Midbrain (tissue), 1 donor: ENCODE results near the gene TRIM31.

ENCODE experiments used
- DNase-seq: peaks from one replicate; lab custom pipeline; 2025; lab: John Stamatoyannopoulos, UW

The TRIM31 gene, protein sequence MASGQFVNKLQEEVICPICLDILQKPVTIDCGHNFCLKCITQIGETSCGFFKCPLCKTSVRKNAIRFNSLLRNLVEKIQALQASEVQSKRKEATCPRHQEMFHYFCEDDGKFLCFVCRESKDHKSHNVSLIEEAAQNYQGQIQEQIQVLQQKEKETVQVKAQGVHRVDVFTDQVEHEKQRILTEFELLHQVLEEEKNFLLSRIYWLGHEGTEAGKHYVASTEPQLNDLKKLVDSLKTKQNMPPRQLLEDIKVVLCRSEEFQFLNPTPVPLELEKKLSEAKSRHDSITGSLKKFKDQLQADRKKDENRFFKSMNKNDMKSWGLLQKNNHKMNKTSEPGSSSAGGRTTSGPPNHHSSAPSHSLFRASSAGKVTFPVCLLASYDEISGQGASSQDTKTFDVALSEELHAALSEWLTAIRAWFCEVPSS

GRCh38 chr6:30113003-30113759 is at the start of gene TRIM31:
Gene TRIM31 (minus strand): TSS chr6:30113090. CDS start chr6:30112805, 285 bp downstream.
- no peak for DNase-seq

DNA sequence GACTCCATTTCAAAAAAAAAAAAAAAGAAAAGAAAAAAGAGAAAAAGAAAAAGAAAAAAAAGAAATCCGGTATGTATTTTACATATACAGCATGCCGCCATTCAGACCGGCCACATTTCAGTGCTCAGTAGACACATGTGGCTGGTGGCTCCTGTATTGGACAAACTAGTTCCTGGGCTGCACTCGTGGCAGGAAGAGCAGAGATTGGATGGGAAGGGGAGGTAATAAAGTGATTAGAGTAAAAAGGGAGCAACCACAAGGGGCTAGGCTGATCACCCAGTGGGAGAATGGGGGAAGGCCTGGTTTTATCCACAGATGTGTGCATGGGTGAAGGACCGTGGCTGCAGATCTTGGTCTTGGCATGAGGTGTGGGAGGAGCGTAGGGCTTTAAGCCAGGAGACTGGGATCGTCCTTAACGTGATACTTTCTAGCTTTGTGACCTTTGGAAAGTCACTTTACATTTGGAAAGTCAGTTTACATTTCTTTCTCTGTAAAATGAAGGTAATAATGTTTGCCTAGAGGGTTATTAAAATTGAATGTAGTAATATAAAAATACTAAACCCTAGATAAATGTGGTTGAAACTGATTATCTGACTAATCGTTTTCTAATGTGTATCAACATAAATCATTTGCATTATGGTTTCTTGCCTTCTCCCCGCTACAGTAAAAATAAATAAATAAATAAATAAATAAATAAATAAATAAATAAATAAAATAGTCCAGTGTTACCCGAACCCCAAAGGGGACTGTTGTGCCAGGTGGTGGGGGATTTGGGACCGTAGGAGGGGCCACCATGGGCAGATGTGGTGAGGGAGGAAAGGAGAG is 49.6 kb upstream of the TRIM31 start:
- DNase-seq: no peak

DNA sequence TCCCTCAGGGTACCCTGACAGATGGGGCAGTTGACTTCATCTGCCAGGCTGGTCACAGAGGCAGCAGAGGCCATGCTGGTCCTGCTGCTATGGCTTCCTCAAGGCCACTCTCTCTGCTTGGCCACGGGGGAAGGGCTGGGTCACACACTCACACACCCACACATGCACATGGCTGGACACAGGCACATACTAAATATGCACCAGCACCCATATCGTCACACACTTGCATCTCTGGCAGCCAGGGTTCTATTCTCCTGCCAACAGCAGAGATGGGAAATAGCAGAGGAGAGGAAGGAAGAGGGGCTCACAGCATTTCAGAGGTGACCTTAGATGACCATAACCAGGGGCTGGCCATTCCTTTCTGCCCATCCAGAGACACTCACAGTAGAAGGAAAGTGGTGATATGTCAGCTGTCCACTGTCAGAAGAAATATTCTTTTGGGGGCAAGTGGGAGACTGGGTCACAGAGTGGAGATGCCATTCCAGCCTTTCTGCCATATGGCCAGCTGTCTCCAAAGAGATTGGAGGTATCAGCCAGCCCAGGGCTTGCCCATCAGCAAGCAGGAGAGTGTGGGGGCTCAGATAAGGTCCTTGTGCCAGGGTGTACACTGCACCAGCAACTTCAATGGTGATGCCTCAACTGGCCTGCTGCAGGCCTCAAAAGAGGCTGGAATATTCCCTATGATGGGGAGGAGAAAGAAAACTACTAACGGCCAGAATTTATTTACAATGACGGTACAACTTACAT is 48.1 kb upstream of the TRIM31 start, which contains the start of gene TRIM10:
TRIM10 (minus strand) TSS at position 427 of the 747 bp plus-strand sequence; CDS start at position 74, 353 bp downstream.
- no peak for DNase-seq

GRCh38 chr6:30160008-30160784 is 47.3 kb upstream of the TRIM31 start:
- no peak for DNase-seq

DNA sequence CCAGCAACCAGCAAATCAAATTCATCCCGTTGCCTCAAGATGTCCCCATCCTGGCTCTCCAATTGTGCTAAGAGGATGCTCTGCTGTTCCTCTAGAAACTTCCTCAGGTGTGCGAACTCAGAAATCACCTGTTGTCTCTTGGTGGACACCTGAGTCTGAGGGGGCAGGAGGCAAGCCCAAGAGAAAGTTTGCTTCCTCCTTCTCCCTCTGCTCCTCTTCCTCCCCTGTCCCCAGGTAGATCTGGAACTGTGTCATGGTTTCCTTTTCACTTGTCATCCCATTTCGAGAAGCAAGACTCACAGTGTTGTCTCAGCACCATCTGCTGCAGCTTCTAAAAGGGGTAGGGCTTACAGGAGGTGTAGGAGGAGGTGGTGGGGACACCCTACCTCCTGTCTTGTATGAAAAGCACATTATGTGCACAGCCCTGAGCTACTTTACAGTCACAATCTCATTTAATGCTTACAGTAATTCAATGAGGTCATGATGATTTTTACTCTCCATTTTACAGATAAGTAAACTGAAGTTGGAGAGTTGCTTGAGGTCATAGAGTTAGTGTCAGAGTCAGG is 45.7 kb upstream of the TRIM31 start:
- DNase-seq: no peak

DNA sequence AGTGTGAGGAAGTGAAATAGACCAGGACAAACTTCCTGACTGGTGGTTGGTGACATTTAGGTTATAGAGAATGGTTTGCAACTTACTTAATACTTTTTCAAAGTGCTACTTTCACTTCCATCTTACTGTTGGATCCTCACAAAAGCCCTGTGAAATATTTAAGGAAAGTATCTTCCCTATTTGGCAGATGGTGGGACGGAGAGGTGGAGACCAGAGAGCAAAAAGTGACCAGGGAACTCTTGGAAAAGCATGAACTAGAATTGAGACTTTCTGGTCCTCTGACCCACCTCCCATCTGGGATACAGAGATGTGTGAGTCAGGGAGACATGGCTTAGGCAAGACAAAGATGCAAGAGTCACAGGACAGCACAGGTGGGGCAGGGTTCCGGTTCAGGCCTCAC is 45.1 kb upstream of the TRIM31 start:
- no peak for DNase-seq

- no peak for DNase-seq
These were observed 44.7 kb upstream of the TRIM31 start for GRCh38 chr6:30157581-30157980.

DNA sequence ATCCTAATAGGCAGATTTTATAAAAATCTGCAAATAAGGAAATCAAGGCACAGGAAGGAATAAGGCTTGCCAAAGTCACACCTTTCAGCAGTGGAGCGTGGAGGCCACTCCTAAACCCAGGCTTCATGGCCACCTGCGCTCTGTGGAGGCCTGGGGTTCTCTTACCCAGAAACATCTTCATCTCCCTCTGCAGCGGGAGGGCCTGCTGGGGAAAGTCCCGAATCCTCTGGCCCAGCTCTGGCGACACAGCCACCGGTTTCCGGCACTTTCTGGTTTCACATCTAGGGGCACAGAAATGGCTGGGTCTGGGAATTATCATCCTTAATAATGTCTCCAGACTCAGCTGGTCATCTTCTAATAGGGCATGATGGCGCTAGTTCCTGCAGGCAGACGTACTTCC is 43.9 kb upstream of the TRIM31 start:
- no peak for DNase-seq

GRCh38 chr6:30156262-30156599 is 43.3 kb upstream of the TRIM31 start:
- DNase-seq: no peak

- DNase-seq: no peak
These were observed 42.8 kb upstream of the TRIM31 start for GRCh38 chr6:30155520-30156261.

GRCh38 chr6:30154709-30155519 is 42.0 kb upstream of the TRIM31 start:
- no peak for DNase-seq

GRCh38 chr6:30154061-30154460 is 41.2 kb upstream of the TRIM31 start:
- no peak for DNase-seq

DNA sequence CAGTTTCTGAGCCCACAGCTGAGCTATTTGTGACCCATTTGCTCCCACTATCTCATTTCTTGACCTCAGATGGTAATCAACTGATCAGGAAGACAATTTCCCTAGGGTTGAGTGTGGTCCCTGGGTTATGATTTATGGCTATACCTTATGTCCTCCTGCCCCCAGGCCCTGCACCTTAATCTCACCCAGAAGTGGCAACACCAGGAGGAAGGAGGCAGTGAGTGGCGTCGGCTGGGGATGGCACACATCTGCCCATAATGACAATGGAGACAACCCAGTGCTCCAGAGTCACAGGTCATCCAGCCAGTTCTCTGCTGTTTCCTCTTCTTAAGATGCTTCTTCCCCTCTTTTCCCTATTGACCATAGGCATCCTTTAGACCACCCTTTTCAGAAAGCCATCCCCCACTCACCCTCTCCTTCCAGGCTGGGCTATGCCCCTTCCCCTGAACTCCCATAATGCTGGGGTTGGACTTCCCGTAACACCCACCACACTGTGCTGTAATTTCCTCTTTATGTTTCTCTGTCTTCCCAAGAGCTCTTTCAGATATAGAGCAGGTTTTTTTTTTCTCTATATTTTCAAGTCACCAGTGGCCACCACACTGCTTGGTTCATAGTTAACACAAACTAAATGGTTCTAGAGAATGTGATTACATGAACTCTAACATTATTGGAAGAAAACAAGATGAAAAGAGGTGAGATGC is 40.2 kb upstream of the TRIM31 start:
- DNase-seq: no peak

GRCh38 chr6:30152016-30152673 is 39.3 kb upstream of the TRIM31 start:
- no peak for DNase-seq

GRCh38 chr6:30151580-30151979 is 38.7 kb upstream of the TRIM31 start:
- no peak for DNase-seq

DNA sequence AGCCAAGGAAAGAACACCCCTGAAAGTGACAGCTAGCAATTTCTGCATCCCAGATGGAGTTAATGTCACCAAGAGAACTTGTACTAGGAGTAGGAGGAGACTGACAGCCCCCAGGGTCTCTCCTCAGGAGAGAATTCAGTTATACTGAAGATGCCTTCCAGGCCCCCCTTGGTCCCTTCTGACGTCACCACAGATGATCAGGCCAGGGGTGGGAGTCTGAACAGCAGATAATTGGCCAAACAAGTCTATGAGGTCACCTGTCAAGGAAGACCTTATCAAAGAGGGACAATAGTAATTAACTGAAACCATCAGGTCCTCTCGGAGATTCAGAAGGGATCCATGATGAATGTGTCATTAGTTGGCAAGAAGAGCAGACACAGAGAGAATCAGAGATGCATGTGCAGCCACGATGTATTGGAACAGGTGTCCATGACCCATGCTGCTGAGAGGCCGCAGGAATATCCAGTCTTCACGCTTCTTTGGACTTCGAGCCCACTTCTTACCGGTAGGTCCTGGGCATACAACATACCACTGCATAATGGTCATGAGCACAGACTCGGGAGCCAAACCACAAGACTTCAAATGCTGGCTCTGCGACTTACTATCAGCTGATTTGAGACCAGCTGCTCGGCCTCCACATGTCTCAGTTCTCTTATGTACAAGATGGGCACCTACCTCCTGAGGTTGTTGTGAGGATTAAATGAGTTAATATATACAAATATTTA is 37.9 kb upstream of the TRIM31 start:
- no peak for DNase-seq
